Activated CD8-positive, alpha-beta memory T cell treated with anti-CD3 and anti-CD28 coated beads, Interleukin-2, amount 50 U/mL, for 1 hour (primary cell): ENCODE results near the gene TMEM54.
"Not testable (repeated sequence)": the region's sequence is repeated elsewhere in the genome, so short reads cannot be mapped to it uniquely, and the experiment has no call there.

ENCODE experiments used
- DNase-seq: peaks from one replicate; pipeline ENCODE4 v3.0.0-alpha.2; 2020; ENCODE audit errors: extremely low read depth

The TMEM54 gene

GRCh38 chr1:32919811-32920733 lies 18.9 kb upstream of the TMEM54 start:
- no peak for DNase-seq

GRCh38 chr1:32918179-32918578 lies 17.0 kb upstream of the TMEM54 start:
- no peak for DNase-seq

GRCh38 chr1:32917521-32917920 lies 16.3 kb upstream of the TMEM54 start:
- DNase-seq, result no peak

- no peak for DNase-seq
Measured at GRCh38 chr1:32915766-32916706, 14.8 kb upstream of the TMEM54 start.

GRCh38 chr1:32910319-32910718 lies 9.1 kb upstream of the TMEM54 start:
- DNase-seq, result no peak

GRCh38 chr1:32907435-32907834 lies 6.2 kb upstream of the TMEM54 start:
- DNase-seq, result no peak

- no peak for DNase-seq
Measured at GRCh38 chr1:32906654-32907053, 5.5 kb upstream of the TMEM54 start.

- DNase-seq, result not testable (repeated sequence)
Measured at GRCh38 chr1:32905588-32905987, 4.4 kb upstream of the TMEM54 start.

- DNase-seq, result no peak
Measured at GRCh38 chr1:32904797-32905196, 3.6 kb upstream of the TMEM54 start.

- DNase-seq, result no peak
Measured at GRCh38 chr1:32903991-32904785, 3.0 kb upstream of the TMEM54 start.

GRCh38 chr1:32902535-32902920 lies 1.3 kb upstream of the TMEM54 start:
- DNase-seq, result no peak

- no peak for DNase-seq
Measured at GRCh38 chr1:32901823-32902534, 790 bp upstream of the TMEM54 start.

GRCh38 chr1:32900371-32900955 lies 726 bp downstream of the TMEM54 start:
- no peak for DNase-seq

GRCh38 chr1:32899586-32900296 lies 1.4 kb downstream of the TMEM54 start:
- DNase-seq, result no peak

GRCh38 chr1:32898958-32899357 lies 2.2 kb downstream of the TMEM54 start:
- DNase-seq, result no peak

- DNase-seq, result no peak
Measured at GRCh38 chr1:32898056-32898455, 3.1 kb downstream of the TMEM54 start.

GRCh38 chr1:32897082-32898049 lies 3.8 kb downstream of the TMEM54 start:
- DNase-seq, result no peak

- no peak for DNase-seq
Measured at GRCh38 chr1:32896451-32896850, 4.7 kb downstream of the TMEM54 start.
